ENCODE results near the gene KCNK1. TPM values are rescaled to one million over a fixed set of nuclear protein-coding genes. Genes with fewer than 3 reads are reported as not detected.

Gene KCNK1
- total RNA-seq, 4 donors from 2014 or later = 13.1 to 19.7 (median 17.2) TPM

- H3K4me3 ChIP-seq (ENCODE audit: low read depth, poor library complexity, severe bottlenecking) = no peak overlapping the region
- no peak for DNase-seq (ENCODE audit: low spot score in 2 of 2)
- intact Hi-C loops (cut with DNase I; ENCODE audit: low total_unique reads) = no loop called here
- TF ChIP-seq POLR2A (IDR thresholded peaks at IDR 0.05) = no peak
- no peak for TF ChIP-seq CTCF (IDR thresholded peaks at IDR 0.05)
- WGBS, 2 donors = 39% methylated on average over 4 of the region's 4 CpGs
These were observed 93.4 kb downstream of the KCNK1 start for GRCh38 chr1:233707153-233707879.

- intact Hi-C loops (cut with DNase I; ENCODE audit: low total_unique reads) = no loop called here
- DNase-seq (ENCODE audit: low spot score in 2 of 2) = no peak
- H3K4me3 ChIP-seq (ENCODE audit: low read depth, poor library complexity, severe bottlenecking) = no peak overlapping the region
- WGBS, 2 donors = 44 to 67% methylated on average over 6 of the region's 6 CpGs
- TF ChIP-seq CTCF (IDR thresholded peaks at IDR 0.05) (no peak), POLR2A (IDR thresholded peaks at IDR 0.05) (no peak)
These were observed 94.2 kb downstream of the KCNK1 start for GRCh38 chr1:233707880-233708815.

GRCh38 chr1:233710031-233710430 is 96.1 kb downstream of the KCNK1 start:
- no peak overlapping the region for H3K4me3 ChIP-seq (ENCODE audit: low read depth, poor library complexity, severe bottlenecking)
- 89 to 91% methylated on average over 2 of the region's 2 CpGs for WGBS, 2 donors
- no peak for DNase-seq (ENCODE audit: low spot score in 2 of 2)
- TF ChIP-seq CTCF (IDR thresholded peaks at IDR 0.05) = no peak
- TF ChIP-seq POLR2A (IDR thresholded peaks at IDR 0.05) = no peak
- intact Hi-C loops (cut with DNase I; ENCODE audit: low total_unique reads) = no loop called here

- TF ChIP-seq CTCF (IDR thresholded peaks at IDR 0.05) (no peak), POLR2A (IDR thresholded peaks at IDR 0.05) (no peak)
- WGBS, 2 donors = 75 to 94% methylated on average over 1 of the region's 1 CpG
- H3K4me3 ChIP-seq (ENCODE audit: low read depth, poor library complexity, severe bottlenecking) = no peak overlapping the region
- intact Hi-C loops (cut with DNase I; ENCODE audit: low total_unique reads) = no loop called here
- DNase-seq (ENCODE audit: low spot score in 2 of 2) = no peak
These were observed 96.6 kb downstream of the KCNK1 start for GRCh38 chr1:233710507-233710906.

- no peak for TF ChIP-seq POLR2A (IDR thresholded peaks at IDR 0.05)
- TF ChIP-seq CTCF (IDR thresholded peaks at IDR 0.05) = no peak
- 34 to 50% methylated on average over 4 of the region's 4 CpGs for WGBS, 2 donors
- intact Hi-C loops (cut with DNase I; ENCODE audit: low total_unique reads) = no loop called here
- no peak overlapping the region for H3K4me3 ChIP-seq (ENCODE audit: low read depth, poor library complexity, severe bottlenecking)
- no peak for DNase-seq (ENCODE audit: low spot score in 2 of 2)
These were observed 100.8 kb downstream of the KCNK1 start for GRCh38 chr1:233714631-233715217.

All from lower leg skin (tissue), 4 donors.